Kidney epithelial cell (primary cell): ENCODE measurements around the gene DISP1. TPM values are rescaled to one million over a fixed set of nuclear protein-coding genes. Genes with fewer than 3 reads are reported as not detected.
A peak's percentile ranks its signal among the peaks of the same experiment; 100 is the strongest.

ENCODE experiments used
- DNase-seq: peaks from one replicate; pipeline ENCODE4 v3.0.0-alpha.2; 2010; ENCODE audit warnings: low read depth
- H3K27me3 ChIP-seq: 2 replicates; pipeline ENCODE4 v1.6.0; 2011; ENCODE audit warnings: low read length; ENCODE audit not compliant: control insufficient read depth, insufficient read depth
- H3K36me3 ChIP-seq: 2 replicates; pipeline ENCODE4 v1.5.1; 2011; ENCODE audit warnings: low read length; ENCODE audit not compliant: control insufficient read depth, insufficient read depth
- H3K4me3 ChIP-seq: 2 replicates; pipeline ENCODE4 v1.5.1; 2011; ENCODE audit warnings: low read depth, mild to moderate bottlenecking, control low read depth, low read length
- total RNA-seq: library from RNA; depleted of rRNA; stranded (reverse); fragments of >200 nt; gene quantifications from 2 replicates; pipeline ENCODE4 v1.2.3, GENCODE V29; 2015
- TF ChIP-seq, protein P1 (sequence below): IDR thresholded peaks from 2 replicates; pipeline ENCODE4 v1.5.1; 2011; ENCODE audit warnings: mild to moderate bottlenecking, moderate library complexity, low read length, control low read depth, inconsistent platforms; ENCODE audit not compliant: insufficient read depth, poor library complexity, severe bottlenecking

The DISP1 gene
- total RNA-seq, 1 donor from 2014 or later: 4.7 TPM

DNA sequence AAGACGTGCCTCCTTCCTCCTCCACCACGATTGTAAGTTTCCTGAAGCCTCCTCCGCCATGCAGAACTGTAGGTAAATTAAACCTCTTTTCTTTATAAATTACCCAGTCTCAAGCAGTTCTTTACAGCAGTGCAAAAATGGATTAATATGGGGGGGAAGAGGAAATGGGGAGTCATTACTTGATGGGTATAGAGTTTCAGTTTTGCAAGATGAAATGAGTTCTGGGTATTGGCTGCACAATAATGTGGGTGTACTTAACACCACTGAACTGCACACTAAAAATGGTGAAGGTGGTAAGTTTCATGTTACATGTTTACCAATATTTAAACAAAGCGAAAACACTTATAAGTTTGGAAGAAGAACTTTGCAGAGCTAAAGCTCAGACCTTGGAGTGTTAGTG lies 24.3 kb upstream of the DISP1 start:
- no peak overlapping the region for H3K4me3 ChIP-seq
- H3K36me3 ChIP-seq: no peaks in the 10 kb centered on the region
- DNase-seq: no peak
- TF ChIP-seq, protein P1, sequence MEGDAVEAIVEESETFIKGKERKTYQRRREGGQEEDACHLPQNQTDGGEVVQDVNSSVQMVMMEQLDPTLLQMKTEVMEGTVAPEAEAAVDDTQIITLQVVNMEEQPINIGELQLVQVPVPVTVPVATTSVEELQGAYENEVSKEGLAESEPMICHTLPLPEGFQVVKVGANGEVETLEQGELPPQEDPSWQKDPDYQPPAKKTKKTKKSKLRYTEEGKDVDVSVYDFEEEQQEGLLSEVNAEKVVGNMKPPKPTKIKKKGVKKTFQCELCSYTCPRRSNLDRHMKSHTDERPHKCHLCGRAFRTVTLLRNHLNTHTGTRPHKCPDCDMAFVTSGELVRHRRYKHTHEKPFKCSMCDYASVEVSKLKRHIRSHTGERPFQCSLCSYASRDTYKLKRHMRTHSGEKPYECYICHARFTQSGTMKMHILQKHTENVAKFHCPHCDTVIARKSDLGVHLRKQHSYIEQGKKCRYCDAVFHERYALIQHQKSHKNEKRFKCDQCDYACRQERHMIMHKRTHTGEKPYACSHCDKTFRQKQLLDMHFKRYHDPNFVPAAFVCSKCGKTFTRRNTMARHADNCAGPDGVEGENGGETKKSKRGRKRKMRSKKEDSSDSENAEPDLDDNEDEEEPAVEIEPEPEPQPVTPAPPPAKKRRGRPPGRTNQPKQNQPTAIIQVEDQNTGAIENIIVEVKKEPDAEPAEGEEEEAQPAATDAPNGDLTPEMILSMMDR: no peak
- no peaks in the 10 kb centered on the region for H3K27me3 ChIP-seq

DNA sequence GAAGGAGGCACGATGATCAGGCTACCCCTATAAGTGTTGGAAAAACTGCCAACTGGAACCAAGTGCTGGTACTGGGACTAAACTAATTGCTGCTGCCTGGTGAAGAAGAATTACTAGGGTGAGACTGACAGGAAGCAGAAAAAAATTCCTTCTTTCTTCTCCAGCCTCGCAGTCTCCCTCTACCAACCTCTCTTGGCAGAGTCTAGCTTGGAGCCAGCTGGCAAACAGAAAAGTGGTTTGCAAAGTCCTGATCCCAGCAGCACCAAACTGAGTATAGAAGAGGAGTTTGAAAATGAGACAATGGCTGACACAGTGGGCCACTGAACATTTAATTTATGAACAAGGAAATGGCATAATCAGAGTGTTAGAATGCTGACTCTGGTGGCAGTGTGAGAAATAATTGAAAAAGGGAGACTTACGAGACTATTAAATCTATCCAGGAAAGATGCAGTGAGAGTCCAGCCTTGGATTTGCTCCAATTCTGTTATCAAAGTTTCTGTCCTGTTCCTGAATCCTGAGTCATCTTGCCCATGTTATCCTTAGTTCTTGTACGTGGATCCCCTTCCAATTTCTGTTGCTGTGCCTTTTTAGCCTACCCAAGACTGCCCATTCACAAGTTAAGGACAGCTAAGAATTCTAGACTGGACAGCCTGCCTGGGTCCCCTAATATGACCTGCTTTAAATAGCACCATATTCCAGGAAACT lies 23.7 kb upstream of the DISP1 start:
- TF ChIP-seq, protein P1: no peak
- Histone ChIP-seq H3K36me3 (no peaks in the 10 kb centered on the region), H3K27me3 (no peaks in the 10 kb centered on the region), H3K4me3 (no peak overlapping the region)
- DNase-seq: no peak

DNA sequence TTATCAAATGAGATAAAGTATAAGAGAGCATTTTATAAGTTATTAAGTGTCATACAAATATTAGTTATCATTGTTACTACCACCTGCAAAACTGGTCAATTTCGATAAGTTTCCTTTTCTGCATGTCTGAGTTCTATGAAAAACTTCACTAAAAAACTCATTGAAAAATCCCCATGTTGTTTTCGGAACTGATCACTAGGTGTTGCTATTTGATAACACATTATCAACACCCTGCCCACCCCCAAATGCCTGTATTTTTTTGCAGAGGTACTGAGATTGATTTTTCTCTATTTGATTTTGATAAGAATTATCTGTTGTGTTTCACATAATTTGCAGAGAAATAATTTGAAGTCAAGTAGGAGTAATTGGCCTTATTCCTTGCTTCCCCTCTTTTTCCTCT lies 22.1 kb upstream of the DISP1 start:
- TF ChIP-seq, protein P1: peak; percentile 50

DNA sequence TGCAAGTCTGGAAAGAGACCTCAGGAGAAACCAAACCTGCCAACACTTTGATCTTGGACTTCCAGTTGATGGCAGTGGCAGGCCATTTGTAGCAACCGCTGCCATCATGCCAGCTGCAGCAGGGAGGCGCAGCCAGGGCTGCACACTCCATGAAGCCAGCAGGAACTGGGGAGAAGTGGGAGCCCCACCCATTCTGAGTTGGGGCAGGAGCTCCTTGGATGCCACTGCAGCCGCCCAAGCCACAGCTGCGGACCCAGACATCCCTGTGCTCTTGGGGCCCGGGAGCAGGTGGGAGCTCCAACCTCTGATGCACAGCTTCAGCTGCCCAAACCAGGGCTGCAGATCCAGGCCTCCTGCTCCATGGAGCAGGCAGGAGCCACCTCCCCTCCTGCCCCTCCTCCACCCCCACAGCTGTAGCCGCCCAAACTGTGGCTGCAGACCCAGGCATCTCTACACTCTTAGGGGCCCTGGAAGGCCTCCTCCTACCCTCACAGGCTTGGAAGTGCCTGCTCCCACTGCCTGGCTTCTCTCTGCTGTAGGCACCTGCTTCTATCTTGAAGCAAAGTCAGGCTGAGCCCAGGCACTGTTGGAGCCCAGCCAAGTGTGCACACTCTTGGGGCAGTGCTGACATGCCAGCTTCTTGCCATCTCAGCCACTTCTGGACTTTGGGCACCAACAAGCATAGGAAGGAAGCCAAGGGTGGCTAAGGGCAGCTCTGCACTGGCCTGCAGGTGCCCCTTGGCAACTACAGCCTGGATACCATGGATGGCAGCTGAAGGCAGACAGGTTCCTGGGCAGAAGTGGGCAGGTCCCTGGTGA lies 20.0 kb upstream of the DISP1 start:
- DNase-seq: no peak
- TF ChIP-seq, protein P1: peak; percentile 8
- Histone ChIP-seq H3K4me3 (no peak overlapping the region), H3K36me3 (no peaks in the 10 kb centered on the region), H3K27me3 (no peaks in the 10 kb centered on the region)

More for the DNA sequence above, 22.1 kb upstream of the DISP1 start:
- no peaks in the 10 kb centered on the region for H3K27me3 ChIP-seq
- H3K36me3 ChIP-seq: no peaks in the 10 kb centered on the region
- H3K4me3 ChIP-seq: no peak overlapping the region
- no peak for DNase-seq

DNA sequence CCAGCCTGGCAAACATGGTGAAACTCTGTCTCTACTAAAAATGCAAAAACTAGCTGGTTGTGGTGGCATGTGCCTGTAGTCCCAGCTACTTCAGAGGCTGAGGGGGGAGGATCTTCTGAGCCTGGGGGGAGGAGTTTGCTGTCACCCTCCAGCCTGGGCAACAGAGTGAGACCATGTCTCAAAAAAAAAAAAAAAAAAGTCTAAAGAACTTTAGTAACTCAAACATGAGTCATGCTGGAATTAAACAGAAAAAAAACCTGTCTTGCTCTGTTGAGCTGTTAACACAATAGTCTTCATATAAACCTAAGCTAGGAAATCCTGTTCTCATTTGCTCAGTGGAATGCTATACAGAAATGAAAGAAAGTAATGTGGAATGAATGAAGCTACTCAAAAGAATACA lies 16.7 kb upstream of the DISP1 start:
- H3K4me3 ChIP-seq: no peak overlapping the region
- no peaks in the 10 kb centered on the region for H3K36me3 ChIP-seq
- DNase-seq: peak; percentile 93
- H3K27me3 ChIP-seq: no peaks in the 10 kb centered on the region
- TF ChIP-seq, protein P1: no peak
